TTC549 (cell line): ENCODE data around the gene BEST1.

Experiments
- FAIRE-seq: peaks from 2 replicates; lab custom pipeline; 2012; peaks lifted over from hg19 to GRCh38; lab: Jason Lieb, UNC

BEST1 gene

DNA sequence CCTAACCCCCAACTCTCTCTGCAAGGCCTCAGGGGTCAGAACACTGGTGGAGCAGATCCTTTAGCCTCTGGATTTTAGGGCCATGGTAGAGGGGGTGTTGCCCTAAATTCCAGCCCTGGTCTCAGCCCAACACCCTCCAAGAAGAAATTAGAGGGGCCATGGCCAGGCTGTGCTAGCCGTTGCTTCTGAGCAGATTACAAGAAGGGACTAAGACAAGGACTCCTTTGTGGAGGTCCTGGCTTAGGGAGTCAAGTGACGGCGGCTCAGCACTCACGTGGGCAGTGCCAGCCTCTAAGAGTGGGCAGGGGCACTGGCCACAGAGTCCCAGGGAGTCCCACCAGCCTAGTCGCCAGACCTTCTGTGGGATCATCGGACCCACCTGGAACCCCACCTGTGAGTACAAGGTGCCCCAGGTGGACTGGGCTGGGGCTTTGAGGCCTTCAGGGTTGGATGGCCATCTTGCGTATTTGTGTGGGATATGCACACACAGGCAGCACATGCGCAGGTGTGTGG, at the start of gene BEST1:
Gene BEST1 (plus strand): TSS at position 317 of the 513 bp plus-strand sequence. CDS start 1,456 bp downstream, outside the sequence.
- no peak for FAIRE-seq

DNA sequence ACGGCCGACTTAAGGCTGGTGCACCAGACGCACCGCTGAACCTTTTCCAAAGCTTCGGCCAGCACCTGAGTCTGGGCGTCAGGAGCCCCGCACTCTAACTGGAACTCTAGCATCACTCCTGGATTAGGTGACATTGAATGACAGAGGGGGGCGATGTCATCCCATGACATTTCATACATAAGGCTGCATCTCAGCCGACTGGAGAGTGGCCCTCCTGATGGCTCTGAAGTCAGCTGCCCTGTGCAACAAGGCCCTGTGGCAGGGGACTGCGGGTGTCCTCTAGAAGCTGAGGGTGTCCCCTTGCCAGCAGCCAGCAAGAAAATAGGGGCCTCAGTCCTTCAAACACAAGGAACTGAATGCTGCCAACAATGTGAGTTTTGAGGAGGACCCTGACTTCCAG, 48.8 kb upstream of the BEST1 start:
- FAIRE-seq, result no peak

DNA sequence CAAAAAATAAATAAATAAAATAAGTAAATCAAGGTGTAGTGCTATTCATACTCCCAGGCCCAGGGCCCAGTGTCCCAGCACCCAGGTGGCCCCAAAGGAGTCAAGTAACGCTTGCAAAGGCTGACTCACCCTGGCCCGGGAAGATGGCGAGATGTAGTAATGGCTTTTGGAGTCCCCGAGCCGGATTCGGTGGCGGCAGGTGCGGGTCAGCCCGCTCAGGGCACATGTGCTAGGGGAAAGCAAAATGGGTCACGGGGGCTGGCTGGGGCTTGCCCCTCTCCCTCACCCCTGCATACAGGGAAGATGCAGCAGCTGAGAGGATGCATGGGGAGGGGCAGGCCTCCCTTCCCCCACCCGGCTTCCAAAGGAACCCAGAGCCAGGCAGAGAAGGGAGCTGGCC, 47.8 kb upstream of the BEST1 start:
- no peak for FAIRE-seq

DNA sequence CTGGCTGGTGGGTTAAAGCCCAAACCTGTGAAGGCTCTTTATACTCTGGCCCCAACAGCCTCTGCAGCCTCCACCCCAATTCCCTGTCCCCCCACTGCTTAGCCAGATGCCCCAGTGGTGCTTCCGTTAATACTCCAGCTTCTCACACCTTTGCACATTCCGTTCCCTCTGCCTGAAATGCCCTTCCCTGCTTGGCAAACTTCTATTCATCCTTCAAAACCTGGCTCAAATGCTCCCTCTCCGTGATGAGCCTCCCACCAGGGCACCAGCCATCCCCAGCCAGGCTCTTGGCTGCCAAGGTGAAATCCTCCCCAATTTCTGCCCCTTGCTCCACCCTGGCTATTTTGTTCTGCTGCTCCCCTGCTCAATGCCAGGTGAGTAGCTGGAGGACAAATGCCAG, 46.3 kb upstream of the BEST1 start:
- no peak for FAIRE-seq

DNA sequence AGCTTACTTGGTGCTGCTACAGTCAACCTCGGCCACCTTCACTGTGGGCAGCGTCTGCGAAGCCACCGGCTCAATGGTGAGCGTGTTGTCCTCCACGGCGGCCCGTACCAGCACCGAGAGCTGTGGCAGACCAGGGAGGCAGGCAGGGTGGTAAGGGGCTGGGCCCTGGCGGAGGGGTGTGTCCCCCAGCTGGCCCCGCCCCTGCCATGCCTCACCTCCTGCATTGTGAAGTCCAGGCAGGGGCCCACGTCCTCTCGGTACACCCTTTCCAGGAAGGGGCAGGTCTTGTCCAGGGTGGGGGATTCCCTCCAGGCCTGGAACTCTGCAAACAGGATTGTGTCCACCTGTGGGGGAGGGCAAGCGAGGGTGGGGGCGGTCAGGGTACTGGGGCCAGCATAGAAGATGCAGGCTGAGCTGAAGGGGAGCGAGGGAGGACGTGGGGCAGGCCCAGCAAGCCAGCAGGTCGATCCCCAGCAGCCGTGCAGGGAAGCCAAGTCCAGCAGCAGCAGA, 45.6 kb upstream of the BEST1 start:
- no peak for FAIRE-seq

DNA sequence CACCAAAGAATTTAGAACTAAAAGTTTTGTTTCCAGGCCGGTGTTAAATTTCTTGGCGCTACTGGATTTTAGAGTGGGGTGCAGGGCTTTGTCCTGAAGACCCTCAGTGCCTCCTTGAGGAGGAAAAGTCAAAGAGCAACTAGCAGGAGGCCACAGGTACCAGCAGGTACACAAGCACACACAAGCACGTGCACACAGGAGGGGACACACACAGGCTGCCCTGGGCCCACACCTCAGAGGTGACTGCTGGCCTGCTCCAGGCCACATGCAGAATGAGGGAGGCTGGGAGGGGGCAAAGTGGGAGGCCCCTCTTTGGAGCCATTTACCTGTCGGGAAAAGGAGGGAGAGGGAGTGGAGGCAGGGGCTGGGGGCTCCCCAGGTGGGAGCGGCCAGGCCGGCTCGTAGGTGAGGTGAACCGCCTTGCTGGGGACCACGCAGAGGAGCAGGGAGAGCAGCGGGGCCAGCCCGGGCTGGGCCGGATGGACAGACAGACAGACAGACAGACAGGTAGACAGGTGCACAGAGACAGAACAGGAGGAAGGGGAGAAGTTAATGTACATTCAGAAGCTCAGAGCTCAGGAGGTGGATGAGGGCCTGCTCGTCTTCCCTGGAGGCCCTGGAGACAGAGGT, 45.0 kb upstream of the BEST1 start:
- FAIRE-seq, result no peak

DNA sequence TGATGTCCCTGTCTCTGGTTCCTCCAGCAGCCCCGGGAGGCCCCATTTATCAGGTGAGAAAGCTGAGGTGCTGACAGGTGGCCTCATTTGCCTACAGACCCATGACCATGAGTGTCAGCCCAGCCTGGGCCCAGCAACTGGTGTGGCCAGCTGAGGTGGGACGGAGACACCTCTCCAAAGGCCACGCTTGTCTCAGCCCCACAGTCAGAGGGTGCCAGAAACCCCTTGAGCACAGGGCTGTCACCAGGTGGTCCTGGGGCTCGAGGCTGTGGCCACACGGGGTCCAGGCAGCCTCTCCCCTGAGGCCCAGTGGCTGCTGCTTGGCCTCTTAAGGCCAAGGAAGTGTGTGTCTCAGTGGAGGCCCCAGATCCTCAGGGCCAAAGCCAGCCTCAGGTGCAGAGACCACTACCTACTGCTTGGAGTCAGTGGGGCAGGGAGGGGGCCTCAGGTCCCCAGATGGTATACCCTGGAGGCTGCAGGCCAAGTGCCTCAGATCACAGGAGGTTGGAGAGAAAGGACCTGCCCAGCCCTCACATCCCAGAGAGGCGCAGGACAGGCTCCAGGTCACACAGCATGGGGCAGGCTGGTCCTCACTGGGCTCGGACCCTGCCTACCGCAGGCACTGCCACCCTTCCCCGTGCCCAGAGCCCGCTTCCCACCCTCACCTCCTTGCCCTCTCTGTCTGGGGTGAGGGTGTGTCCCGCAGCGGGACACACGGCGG, 44.2 kb upstream of the BEST1 start:
- no peak for FAIRE-seq

DNA sequence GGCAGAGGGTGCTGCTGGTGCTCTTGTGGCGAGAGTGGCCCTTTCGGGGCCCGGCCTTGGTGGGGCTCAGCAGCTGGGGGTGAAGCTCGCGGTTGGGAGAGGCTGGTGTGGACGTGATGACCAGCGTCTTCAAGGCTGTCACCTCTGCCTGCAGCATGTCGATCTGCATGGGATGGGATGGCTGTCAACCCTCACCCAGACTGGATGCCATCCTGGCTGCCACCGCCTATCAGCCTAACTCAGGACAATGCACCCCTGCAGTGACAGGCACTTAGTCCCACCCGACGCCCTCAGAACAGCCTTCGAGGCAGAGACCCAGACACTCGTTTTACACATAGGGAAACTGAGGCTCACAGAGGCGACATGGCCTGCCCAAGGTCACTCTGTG, 43.6 kb upstream of the BEST1 start:
- FAIRE-seq, result no peak

DNA sequence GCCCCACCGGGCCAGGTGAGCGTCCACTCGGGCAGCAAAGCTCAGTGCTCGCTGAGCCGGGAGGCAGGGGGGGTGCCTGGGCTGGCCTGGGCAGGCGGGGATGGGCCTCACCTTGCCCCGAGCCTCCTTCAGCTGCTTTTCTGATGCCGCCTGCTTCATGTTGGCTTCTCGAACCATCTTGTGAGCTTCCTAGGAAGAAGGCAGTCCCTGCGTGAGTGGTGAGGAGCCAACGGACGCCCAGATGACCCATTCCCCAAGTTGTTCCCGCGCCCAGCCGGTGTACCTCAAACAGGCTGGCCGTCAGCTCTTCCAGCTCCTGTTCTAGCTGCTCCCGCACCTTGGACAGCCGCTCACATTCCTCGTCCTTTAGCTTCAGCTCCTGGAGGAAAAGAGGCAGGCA, 42.9 kb upstream of the BEST1 start:
- FAIRE-seq, result no peak

DNA sequence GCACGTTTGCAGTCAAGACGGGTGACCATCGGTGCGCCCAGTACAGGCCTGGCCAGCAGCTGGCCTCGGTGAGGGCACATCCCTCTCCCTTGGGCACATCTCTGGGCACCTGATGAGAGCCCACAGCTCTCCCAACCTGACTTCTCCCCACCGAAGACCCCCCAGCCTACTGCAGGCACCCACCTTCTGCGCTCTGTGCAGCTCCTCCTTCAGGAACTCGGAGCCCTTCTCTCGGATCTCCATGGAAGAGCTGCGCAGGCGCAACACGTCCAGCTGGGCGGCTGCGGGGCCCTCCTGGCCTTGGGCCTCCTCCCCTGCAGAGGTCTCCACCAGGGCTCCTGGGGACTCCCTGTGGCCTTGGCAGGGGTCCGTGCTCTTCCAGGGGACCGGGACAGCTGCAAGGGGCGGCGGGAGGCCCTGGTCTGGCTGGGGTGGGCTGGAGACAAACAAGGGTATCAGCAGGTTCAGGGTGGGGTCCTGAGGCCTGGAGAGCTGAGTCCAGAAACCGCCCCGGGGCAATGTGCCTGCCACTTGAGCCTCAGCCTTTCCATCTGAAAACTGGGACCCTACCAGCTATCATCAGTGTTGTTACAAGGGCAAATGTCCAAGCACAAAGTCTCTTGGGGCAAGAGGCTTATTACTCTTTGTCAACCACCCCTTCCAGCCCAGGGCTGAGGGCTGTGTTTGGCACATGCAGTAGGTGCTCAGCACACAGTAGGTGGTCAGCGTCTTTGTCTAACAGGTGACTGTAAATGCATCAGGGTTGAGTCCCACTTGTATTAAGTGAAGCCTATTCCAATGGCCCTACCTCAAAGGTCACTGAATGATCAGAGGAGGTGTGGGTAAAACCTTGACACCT, 42.1 kb upstream of the BEST1 start:
- no peak for FAIRE-seq

DNA sequence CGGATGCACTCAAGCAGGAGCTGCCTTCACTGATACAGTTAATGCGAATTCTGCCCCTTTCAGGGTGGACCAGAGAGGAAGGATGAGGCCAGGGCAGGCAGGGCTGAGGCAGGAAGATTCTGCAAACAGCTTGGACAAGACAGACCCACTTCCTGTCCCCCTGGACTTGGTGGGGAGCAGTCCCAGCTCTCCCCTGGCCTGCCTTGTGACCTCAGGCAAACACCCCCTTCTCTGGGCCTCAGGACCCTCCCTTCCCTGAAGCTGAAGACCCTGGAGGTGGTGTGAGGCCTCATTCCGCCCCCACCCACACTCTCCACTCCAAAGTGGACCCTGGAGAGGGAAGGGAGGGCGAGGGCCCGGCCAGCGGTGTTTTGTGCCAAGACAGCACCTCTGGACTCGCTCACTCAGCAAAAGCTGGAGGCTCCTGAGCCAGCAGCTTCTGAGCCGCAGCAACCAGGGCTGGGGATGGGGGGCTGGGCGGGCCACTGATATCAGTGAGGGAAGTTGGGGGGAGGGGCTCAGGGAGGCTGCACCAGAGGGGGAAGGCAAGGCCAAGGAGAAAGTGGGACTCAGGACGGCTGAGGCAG, 41.3 kb upstream of the BEST1 start:
- no peak for FAIRE-seq

DNA sequence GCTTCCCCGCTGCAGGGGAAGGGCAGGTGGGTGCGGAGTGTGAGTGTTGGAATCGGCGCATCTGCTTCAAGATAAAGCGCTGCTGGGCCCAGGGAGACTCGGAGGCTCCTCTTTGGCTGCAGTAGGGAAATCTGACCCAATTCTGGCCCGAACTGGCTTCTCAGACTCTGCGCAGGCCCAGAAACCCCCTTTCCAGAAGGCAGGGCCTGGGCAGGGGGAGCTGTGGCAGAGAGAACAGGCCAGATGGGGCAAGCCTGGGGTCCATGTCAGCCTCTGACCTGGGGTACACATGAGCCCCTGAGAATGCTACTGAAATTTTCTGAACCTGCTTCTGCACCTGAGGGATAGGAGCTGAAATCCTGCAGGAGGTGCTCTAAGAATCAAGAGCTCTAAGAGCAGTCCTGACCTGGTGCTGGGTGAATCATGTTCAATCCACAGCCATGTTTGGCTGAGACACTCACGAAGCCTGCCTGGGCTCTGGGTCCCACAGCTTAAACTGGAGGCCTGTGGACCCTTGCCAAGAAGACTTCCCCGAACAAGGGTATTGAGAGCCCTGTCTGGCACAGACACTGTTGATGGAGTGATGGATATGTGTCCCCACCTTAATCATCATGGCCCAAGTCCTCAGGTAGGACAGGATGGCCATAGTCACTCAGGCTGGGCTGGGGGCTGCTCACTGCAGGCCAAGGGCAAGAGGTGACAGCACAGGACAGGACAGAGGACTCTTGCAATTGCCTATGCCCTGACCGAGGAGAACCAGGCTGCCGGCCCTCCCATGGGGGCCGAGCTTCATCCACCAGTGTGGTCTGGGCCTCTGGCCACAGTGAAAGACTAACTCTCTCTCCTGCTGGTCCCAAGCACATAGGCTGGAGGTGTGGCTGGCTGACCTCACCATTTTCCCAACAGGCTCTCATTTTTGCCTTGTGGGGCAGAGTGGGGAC, 39.7 kb upstream of the BEST1 start:
- FAIRE-seq, result no peak

DNA sequence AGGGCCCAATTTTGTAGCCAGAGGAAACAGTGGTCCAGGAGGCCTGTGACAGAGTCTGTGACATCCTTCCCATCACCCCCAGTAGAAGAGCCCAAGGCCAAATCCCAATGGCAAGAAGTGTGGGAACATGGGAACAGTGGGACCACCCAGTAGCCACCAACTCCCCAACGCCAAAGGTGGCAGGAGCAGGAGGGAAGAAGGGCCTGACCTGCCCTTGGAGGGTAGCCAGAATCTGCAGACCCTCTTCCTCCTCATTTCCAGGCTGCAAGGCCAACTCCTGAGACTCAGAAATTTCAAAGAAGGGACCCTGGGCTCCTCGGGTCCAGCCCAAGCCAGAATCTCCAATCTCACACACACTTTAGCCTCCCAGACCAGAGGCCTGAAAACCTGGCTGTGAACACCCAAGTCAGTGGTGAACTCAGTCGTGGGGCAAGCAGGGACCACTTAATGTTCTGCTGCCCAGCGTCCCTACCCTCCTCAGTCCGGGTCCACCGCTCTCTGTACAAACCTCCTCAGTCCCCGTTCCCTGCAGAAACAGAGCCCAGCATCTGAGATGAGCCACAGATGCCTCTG, 38.9 kb upstream of the BEST1 start:
- FAIRE-seq, result no peak

DNA sequence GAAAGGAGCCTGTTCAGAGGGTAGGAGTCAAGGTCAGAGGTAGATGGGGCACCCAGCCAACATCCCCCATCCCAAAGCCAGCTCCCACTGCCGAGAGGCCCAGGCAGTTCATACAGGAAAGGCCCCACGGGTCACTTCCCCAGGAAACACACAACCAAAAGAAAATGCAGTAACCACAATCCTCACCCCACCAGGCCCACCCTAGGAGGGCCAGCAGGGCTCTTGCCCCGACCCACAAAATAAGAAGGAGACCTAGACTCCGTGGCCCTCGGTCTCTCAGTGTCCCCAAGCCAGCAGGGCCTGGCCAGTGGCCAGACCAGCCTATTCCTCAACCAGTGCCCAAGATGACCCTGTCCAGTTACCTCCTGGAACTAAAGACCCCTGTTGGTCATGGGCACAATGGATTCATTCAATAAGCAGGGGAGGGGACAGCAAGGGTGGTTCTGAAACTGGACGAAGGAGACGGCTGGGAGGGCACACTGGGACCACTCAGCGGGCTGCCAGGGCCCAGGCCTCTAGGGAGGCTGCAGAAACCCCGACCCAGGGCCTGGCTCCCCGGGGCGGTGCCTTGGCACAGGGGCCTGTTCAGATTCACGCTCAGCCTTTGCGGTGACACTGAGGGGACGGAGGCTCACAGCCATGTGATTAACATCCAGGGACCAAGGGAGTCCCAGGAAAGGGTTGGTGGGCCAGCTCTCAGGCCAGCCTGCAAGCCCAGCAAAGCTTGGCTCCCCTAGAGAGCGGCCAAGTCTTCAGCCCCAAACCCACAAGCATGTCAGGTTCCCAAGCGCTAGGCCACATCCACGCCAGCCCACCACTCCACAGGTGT, 38.2 kb upstream of the BEST1 start:
- FAIRE-seq, result no peak

DNA sequence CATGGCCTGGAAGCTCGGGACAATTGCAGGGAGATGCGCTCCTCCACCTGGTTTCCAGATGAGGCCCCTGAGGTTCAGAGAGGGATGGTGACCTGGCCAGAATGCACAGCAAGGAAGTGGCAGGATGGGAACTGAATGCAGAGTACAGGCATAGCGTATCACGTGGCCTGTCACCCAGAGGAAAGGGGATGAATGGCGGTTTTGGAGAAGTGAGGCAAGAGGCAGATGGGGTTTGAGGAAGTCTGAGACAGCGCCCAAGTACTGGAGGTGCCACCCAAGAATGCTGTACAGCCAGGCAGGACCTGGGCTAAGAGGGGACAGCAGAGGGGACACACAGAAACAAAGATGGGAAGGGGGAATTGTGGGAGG, 37.6 kb upstream of the BEST1 start:
- no peak for FAIRE-seq

DNA sequence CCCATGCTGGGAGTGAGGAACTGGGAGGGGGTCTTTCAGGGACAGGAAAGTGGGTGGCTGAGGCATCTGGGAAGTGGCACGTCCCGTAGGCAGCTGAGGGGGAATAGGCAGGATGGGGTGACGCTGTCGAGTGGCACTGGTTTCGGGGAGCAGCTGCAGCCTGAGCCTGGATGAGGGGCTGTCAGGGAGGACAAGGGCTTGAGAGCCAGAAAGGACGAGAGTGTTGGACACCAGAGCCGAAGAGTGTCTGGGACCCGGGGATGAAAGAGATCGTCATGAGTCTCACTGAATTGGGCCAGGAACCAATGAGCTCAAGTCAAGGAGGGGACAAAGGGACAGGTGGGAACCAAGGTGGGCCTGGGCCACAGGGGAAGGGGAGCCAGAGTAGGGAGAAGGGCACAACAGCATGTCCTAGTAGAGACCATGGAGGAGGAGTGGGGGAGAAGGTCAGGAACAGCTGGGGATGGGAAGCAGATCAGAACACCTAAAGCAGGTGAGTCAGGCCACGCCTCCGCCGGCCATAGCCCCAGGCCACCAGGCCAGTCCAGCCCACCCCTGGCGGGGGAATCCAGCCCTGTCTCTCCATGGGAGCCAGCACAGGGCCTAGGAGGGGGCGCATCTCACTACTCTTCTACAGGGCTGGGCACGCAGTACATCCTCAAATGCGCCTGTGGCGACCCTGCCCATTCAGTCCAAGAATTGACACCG, 37.0 kb upstream of the BEST1 start:
- no peak for FAIRE-seq

DNA sequence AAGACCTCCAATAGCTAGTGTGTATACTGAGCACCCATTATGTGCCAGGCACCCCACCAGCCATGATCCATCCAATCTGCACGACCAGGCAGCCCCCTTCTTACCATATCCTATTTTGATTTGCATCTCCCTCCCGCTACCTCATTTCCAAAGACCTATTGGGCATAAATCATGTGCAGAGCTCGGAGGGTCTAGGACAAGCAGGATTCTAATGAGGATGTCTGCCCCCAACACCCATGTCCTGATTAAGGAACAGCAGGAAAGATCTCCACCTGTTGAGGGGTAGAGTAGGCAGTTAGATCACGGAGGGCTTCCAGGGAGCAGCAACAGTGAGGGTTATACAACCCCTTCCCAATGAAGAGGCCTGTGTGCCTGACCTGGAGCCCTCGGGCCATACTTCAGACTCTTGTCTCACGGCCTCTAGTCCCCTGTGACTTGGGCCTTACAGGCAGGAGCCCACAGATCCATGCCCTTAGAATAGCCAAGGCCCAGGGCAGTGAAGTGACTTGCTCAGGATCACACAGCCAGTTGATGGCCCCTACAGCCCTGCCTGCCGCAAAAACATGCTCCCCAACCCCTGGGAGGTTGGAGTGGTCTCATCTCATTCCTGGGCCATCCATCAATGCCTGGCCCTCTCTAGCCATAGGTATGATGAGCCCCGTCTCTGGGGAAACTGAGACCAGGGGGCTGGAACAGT, 36.3 kb upstream of the BEST1 start:
- no peak for FAIRE-seq

DNA sequence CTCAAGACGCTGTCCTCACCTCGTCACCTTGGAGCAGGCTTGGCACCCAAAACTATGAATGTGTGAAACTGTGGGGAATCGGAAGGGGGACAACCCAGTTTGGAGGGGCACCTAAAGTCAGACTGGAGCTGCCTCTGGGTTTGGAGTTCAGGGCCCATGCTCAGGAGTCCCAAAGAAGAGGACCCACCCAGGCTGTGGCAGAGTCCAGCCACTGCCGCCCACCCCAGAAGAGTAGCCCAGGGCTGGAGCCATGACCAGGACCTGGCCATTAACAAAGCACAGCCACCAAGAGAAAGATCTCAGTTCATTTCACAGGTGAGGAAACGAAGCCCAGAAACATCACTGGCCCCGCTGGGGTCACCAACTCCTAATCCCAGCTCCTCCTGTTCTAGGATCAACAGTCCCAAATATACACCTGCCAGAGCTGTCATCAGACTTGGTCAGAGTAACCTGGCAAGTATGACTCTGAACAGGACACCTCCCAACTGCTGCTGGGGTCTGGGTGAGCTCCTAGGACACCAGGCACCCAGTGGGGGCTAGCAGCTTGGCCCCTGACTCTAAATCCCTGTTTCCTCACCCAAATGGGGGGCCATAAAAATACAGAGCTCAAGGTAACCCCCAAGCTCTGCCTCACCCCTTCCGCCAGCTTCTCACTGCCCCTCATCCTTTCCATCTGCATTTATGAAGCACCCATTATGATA, 35.5 kb upstream of the BEST1 start:
- no peak for FAIRE-seq
